ENCODE results near the gene PKNOX2. TPM values are rescaled to one million over a fixed set of nuclear protein-coding genes. Genes with fewer than 3 reads are reported as not detected.

PKNOX2 gene
- total RNA-seq, 2 donors from 2014 or later, result not detected

GRCh38 chr11:125393331-125393730 lies 228.8 kb downstream of the PKNOX2 start:
- DNase-seq (ENCODE audit: low spot score) (no peak), ATAC-seq (no peak)
- no peak overlapping the region for H3K27ac Mint-ChIP-seq
- H3K27me3 Mint-ChIP-seq, result peaks cover 28 to 46% of the 10 kb centered on the region in 2 donors
- no peaks in the 10 kb centered on the region for H3K9me3 Mint-ChIP-seq
- H3K36me3 Mint-ChIP-seq, result no peaks in the 10 kb centered on the region
- H3K4me1 Mint-ChIP-seq (ENCODE audit: low read depth in 2 of 2), result no peaks in the 10 kb centered on the region
- H3K4me3 Mint-ChIP-seq, result no peak overlapping the region

- DNase-seq (ENCODE audit: low spot score) (no peak), ATAC-seq (no peak)
- H3K9me3 Mint-ChIP-seq, result no peaks in the 10 kb centered on the region
- no peak overlapping the region for H3K4me3 Mint-ChIP-seq
- no peaks in the 10 kb centered on the region for H3K36me3 Mint-ChIP-seq
- peaks cover 32 to 51% of the 10 kb centered on the region in 2 donors for H3K27me3 Mint-ChIP-seq
- H3K4me1 Mint-ChIP-seq (ENCODE audit: low read depth in 2 of 2), result no peaks in the 10 kb centered on the region
- no peak overlapping the region for H3K27ac Mint-ChIP-seq
These were observed 229.7 kb downstream of the PKNOX2 start for GRCh38 chr11:125394296-125394695.

GRCh38 chr11:125397421-125397820 lies 232.9 kb downstream of the PKNOX2 start:
- no peak for ATAC-seq
- no peak overlapping the region for H3K4me3 Mint-ChIP-seq
- no peaks in the 10 kb centered on the region for H3K36me3 Mint-ChIP-seq
- H3K4me1 Mint-ChIP-seq (ENCODE audit: low read depth in 2 of 2), result no peaks in the 10 kb centered on the region
- H3K27me3 Mint-ChIP-seq, result peaks cover 32 to 48% of the 10 kb centered on the region in 2 donors
- H3K9me3 Mint-ChIP-seq, result no peaks in the 10 kb centered on the region
- peak; percentile 15 for DNase-seq (ENCODE audit: low spot score)
- no peak overlapping the region for H3K27ac Mint-ChIP-seq

- Mint-ChIP-seq H3K4me1 (ENCODE audit: low read depth in 2 of 2) (no peaks in the 10 kb centered on the region), H3K36me3 (no peaks in the 10 kb centered on the region), H3K4me3 (no peak overlapping the region), H3K27me3 (peaks cover 29 to 47% of the 10 kb centered on the region in 2 donors), H3K27ac (no peak overlapping the region), H3K9me3 (no peaks in the 10 kb centered on the region)
- DNase-seq (ENCODE audit: low spot score) (peak; percentile 51), ATAC-seq (no peak)
These were observed 233.9 kb downstream of the PKNOX2 start for GRCh38 chr11:125398475-125398874.

GRCh38 chr11:125398994-125399640 lies 234.6 kb downstream of the PKNOX2 start:
- Mint-ChIP-seq H3K4me3 (no peak overlapping the region), H3K27ac (no peak overlapping the region), H3K9me3 (no peaks in the 10 kb centered on the region), H3K4me1 (ENCODE audit: low read depth in 2 of 2) (no peaks in the 10 kb centered on the region), H3K36me3 (no peaks in the 10 kb centered on the region), H3K27me3 (peaks cover 31 to 48% of the 10 kb centered on the region in 2 donors)
- DNase-seq (ENCODE audit: low spot score) (peak; percentile 29), ATAC-seq (no peak)

- Mint-ChIP-seq H3K9me3 (no peaks in the 10 kb centered on the region), H3K27ac (no peak overlapping the region), H3K4me3 (no peak overlapping the region), H3K27me3 (peaks cover 37 to 46% of the 10 kb centered on the region in 2 donors), H3K4me1 (ENCODE audit: low read depth in 2 of 2) (peaks cover 1 to 2% of the 10 kb centered on the region in 2 donors), H3K36me3 (no peaks in the 10 kb centered on the region)
- ATAC-seq (no peak), DNase-seq (ENCODE audit: low spot score) (peak; percentile 42)
These were observed 235.4 kb downstream of the PKNOX2 start for GRCh38 chr11:125399945-125400344.

- Mint-ChIP-seq H3K36me3 (no peaks in the 10 kb centered on the region), H3K9me3 (no peaks in the 10 kb centered on the region), H3K27me3 (peaks cover 34 to 49% of the 10 kb centered on the region in 2 donors), H3K4me1 (ENCODE audit: low read depth in 2 of 2) (peaks cover 5 to 7% of the 10 kb centered on the region in 2 donors), H3K4me3 (no peak overlapping the region), H3K27ac (no peak overlapping the region)
- ATAC-seq (no peak), DNase-seq (ENCODE audit: low spot score) (no peak)
These were observed 236.7 kb downstream of the PKNOX2 start for GRCh38 chr11:125401235-125401634.

GRCh38 chr11:125401746-125402145 lies 237.2 kb downstream of the PKNOX2 start:
- Mint-ChIP-seq H3K9me3 (no peaks in the 10 kb centered on the region), H3K36me3 (no peaks in the 10 kb centered on the region), H3K4me3 (no peak overlapping the region), H3K27me3 (peaks cover 38 to 51% of the 10 kb centered on the region in 2 donors), H3K4me1 (ENCODE audit: low read depth in 2 of 2) (peaks cover 5 to 7% of the 10 kb centered on the region in 2 donors), H3K27ac (no peak overlapping the region)
- DNase-seq (ENCODE audit: low spot score) (no peak), ATAC-seq (no peak)

GRCh38 chr11:125402435-125402834 lies 237.9 kb downstream of the PKNOX2 start:
- Mint-ChIP-seq H3K4me3 (no peak overlapping the region), H3K9me3 (no peaks in the 10 kb centered on the region), H3K27me3 (peaks cover 38 to 56% of the 10 kb centered on the region in 2 donors), H3K4me1 (ENCODE audit: low read depth in 2 of 2) (peaks cover 5 to 7% of the 10 kb centered on the region in 2 donors), H3K36me3 (no peaks in the 10 kb centered on the region), H3K27ac (no peak overlapping the region)
- no peak for ATAC-seq
- DNase-seq (ENCODE audit: low spot score), result no peak

GRCh38 chr11:125404157-125404810 lies 239.7 kb downstream of the PKNOX2 start:
- Mint-ChIP-seq H3K4me3 (no peak overlapping the region), H3K9me3 (no peaks in the 10 kb centered on the region), H3K27ac (no peak overlapping the region), H3K36me3 (no peaks in the 10 kb centered on the region), H3K4me1 (ENCODE audit: low read depth in 2 of 2) (peaks cover 5 to 7% of the 10 kb centered on the region in 2 donors), H3K27me3 (peaks cover 36 to 63% of the 10 kb centered on the region in 2 donors)
- DNase-seq (ENCODE audit: low spot score) (peak; percentile 15), ATAC-seq (no peak)

- no peaks in the 10 kb centered on the region for H3K36me3 Mint-ChIP-seq
- peaks cover 35 to 68% of the 10 kb centered on the region in 2 donors for H3K27me3 Mint-ChIP-seq
- peak; percentile 81 to 88 for ATAC-seq
- DNase-seq (ENCODE audit: low spot score), result peak; percentile 76
- H3K4me3 Mint-ChIP-seq, result no peak overlapping the region
- no peaks in the 10 kb centered on the region for H3K9me3 Mint-ChIP-seq
- peaks cover 5 to 7% of the 10 kb centered on the region in 2 donors for H3K4me1 Mint-ChIP-seq (ENCODE audit: low read depth in 2 of 2)
- H3K27ac Mint-ChIP-seq, result no peak overlapping the region
These were observed 240.6 kb downstream of the PKNOX2 start for GRCh38 chr11:125404811-125405790.

- H3K27ac Mint-ChIP-seq, result no peak overlapping the region
- no peak for ATAC-seq
- peak; percentile 28 for DNase-seq (ENCODE audit: low spot score)
- H3K4me1 Mint-ChIP-seq (ENCODE audit: low read depth in 2 of 2), result peaks cover 5 to 7% of the 10 kb centered on the region in 2 donors
- no peaks in the 10 kb centered on the region for H3K9me3 Mint-ChIP-seq
- no peak overlapping the region for H3K4me3 Mint-ChIP-seq
- no peaks in the 10 kb centered on the region for H3K36me3 Mint-ChIP-seq
- peaks cover 33 to 58% of the 10 kb centered on the region in 2 donors for H3K27me3 Mint-ChIP-seq
These were observed 242.5 kb downstream of the PKNOX2 start for GRCh38 chr11:125407046-125407445.

GRCh38 chr11:125408311-125408711 lies 243.8 kb downstream of the PKNOX2 start:
- no peak overlapping the region for H3K27ac Mint-ChIP-seq
- DNase-seq (ENCODE audit: low spot score) (no peak), ATAC-seq (no peak)
- H3K4me3 Mint-ChIP-seq, result no peak overlapping the region
- no peaks in the 10 kb centered on the region for H3K9me3 Mint-ChIP-seq
- H3K4me1 Mint-ChIP-seq (ENCODE audit: low read depth in 2 of 2), result peaks cover 5 to 7% of the 10 kb centered on the region in 2 donors
- H3K27me3 Mint-ChIP-seq, result peaks cover 32 to 51% of the 10 kb centered on the region in 2 donors
- no peaks in the 10 kb centered on the region for H3K36me3 Mint-ChIP-seq

Measured in natural killer cell treated with Interleukin-12 subunit alpha and Interleukin-12 subunit beta and Interleukin-15 and Interleukin-18, amount 100 ng/mL, for 72 hours (primary cell).